Neural cell (in vitro differentiated cells): ENCODE results near the gene C11orf54.

Experiments
- EP300 ChIP-seq: fragments of 450-650 bp; conservative IDR thresholded peaks from 2 replicates; pipeline ENCODE4 v1.6.1; 2014; ENCODE audit warnings: antibody characterized with exemption, mild to moderate bottlenecking, moderate library complexity; ENCODE audit not compliant: poor library complexity, severe bottlenecking
- EZH2 ChIP-seq: fragments of 200-600, 300-800 bp; shearing (Covaris generic), sonication (generic); IDR thresholded peaks from 2 replicates; pipeline ENCODE4 v1.6.1; 2014; ENCODE audit warnings: antibody characterized with exemption, low read length, borderline replicate concordance, mild to moderate bottlenecking; ENCODE audit not compliant: insufficient read depth, poor library complexity, severe bottlenecking
- MXI1 ChIP-seq: fragments of 450-650 bp; conservative IDR thresholded peaks from 2 replicates; pipeline ENCODE4 v1.6.1; 2014; ENCODE audit warnings: antibody characterized with exemption, mild to moderate bottlenecking; ENCODE audit not compliant: poor library complexity, severe bottlenecking
- POLR2AphosphoS5 ChIP-seq: IDR thresholded peaks from 2 replicates; pipeline ENCODE4 v1.6.1; 2012
- TF ChIP-seq, protein P1 (sequence below): fragments of 450-650 bp; IDR thresholded peaks from 2 replicates; pipeline ENCODE4 v1.5.1; 2014; ENCODE audit warnings: antibody characterized with exemption, mild to moderate bottlenecking, moderate library complexity; ENCODE audit not compliant: poor library complexity, severe bottlenecking
- TF ChIP-seq, protein P2 (sequence below): IDR thresholded peaks from 2 replicates; pipeline ENCODE4 v1.6.1; 2012; ENCODE audit warnings: borderline replicate concordance

DNA sequence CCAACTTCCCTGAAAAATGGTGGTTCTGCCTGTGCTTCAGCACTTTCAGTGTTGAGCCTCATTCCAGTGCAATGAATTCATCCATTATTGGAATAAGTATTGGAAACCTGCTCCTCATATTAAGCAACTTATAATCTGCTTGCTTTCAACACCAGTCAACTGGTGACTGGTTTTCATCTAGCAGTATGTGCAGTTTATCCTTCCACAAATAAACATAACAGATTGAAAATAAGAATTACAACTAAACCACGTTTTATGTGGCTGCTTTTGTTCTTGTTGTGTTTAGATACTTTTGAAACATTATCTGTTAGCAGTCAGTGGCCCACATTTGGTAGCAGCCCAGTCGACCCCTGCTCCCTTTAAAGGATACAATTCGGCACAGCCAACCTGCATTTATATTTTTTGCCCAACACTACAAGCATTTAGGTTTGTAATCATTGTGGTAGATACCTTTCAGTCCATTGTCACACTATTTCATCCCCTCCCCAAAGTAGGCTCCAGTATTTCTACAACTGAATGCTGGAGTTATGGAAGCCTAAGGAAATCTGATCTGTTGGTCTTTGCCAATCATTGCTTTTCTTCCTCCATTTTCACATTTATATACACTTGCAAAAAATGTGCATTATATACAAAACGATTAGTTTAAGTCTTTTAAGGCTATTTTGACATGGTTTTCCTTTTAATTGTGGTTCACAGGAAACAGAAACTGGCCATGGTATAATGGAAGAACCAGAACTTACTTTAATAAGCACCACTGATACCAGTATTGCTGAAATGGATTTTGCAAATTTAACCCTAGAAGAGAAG is 13.3 kb upstream of the C11orf54 start:
- TF ChIP-seq, protein P1, sequence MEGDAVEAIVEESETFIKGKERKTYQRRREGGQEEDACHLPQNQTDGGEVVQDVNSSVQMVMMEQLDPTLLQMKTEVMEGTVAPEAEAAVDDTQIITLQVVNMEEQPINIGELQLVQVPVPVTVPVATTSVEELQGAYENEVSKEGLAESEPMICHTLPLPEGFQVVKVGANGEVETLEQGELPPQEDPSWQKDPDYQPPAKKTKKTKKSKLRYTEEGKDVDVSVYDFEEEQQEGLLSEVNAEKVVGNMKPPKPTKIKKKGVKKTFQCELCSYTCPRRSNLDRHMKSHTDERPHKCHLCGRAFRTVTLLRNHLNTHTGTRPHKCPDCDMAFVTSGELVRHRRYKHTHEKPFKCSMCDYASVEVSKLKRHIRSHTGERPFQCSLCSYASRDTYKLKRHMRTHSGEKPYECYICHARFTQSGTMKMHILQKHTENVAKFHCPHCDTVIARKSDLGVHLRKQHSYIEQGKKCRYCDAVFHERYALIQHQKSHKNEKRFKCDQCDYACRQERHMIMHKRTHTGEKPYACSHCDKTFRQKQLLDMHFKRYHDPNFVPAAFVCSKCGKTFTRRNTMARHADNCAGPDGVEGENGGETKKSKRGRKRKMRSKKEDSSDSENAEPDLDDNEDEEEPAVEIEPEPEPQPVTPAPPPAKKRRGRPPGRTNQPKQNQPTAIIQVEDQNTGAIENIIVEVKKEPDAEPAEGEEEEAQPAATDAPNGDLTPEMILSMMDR, result no peak
- TF ChIP-seq POLR2AphosphoS5 (no peak), MXI1 (no peak), EP300 (no peak), EZH2 (no peak)
- TF ChIP-seq, protein P2, sequence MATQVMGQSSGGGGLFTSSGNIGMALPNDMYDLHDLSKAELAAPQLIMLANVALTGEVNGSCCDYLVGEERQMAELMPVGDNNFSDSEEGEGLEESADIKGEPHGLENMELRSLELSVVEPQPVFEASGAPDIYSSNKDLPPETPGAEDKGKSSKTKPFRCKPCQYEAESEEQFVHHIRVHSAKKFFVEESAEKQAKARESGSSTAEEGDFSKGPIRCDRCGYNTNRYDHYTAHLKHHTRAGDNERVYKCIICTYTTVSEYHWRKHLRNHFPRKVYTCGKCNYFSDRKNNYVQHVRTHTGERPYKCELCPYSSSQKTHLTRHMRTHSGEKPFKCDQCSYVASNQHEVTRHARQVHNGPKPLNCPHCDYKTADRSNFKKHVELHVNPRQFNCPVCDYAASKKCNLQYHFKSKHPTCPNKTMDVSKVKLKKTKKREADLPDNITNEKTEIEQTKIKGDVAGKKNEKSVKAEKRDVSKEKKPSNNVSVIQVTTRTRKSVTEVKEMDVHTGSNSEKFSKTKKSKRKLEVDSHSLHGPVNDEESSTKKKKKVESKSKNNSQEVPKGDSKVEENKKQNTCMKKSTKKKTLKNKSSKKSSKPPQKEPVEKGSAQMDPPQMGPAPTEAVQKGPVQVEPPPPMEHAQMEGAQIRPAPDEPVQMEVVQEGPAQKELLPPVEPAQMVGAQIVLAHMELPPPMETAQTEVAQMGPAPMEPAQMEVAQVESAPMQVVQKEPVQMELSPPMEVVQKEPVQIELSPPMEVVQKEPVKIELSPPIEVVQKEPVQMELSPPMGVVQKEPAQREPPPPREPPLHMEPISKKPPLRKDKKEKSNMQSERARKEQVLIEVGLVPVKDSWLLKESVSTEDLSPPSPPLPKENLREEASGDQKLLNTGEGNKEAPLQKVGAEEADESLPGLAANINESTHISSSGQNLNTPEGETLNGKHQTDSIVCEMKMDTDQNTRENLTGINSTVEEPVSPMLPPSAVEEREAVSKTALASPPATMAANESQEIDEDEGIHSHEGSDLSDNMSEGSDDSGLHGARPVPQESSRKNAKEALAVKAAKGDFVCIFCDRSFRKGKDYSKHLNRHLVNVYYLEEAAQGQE, result no peak
